ENCODE results near the gene NARS2. TPM values are rescaled to one million over a fixed set of nuclear protein-coding genes. Genes with fewer than 3 reads are reported as not detected.

Gene NARS2
- total and polyA plus RNA-seq, 10 of the 15 experiments (the other 5 are each of a cell fraction or from before 2014, with no cell fraction given) = 22.2 to 45.3 (median 36.3) TPM

- no peak for FAIRE-seq
- Histone ChIP-seq H3K4me1 (ENCODE audit: control insufficient read depth, insufficient read depth, low read length) (no peaks in the 10 kb centered on the region), H3K27me3 (replicated peaks in 1 of 2; ENCODE audit: control insufficient read depth in 2 of 2, insufficient read depth in 2 of 2, low read length in 1 of 2) (no peaks in the 10 kb centered on the region; a peak in 1 of 4 replicates), H4K20me1 (ENCODE audit: control insufficient read depth, insufficient read depth) (no peaks in the 10 kb centered on the region), H2AFZ (ENCODE audit: control insufficient read depth, low read depth, low read length) (no peak overlapping the region), H3K4me2 (ENCODE audit: control insufficient read depth, insufficient read depth) (no peak overlapping the region), H3K36me3 (ENCODE audit: control insufficient read depth in 2 of 2, insufficient read depth in 2 of 2, low read length in 1 of 2) (no peaks in the 10 kb centered on the region), H3K9ac (ENCODE audit: control insufficient read depth, insufficient read depth, low read length) (no peak overlapping the region), H3K4me3 (no peak overlapping the region), H3K9me3 (replicated peaks; ENCODE audit: control insufficient read depth, insufficient read depth, low read length) (peaks cover 3% of the 10 kb centered on the region; the same call in 2 of the 3 replicates), H3K27ac (ENCODE audit: control insufficient read depth, insufficient read depth) (no peak overlapping the region), H3K79me2 (ENCODE audit: control insufficient read depth, insufficient read depth, low read length) (no peaks in the 10 kb centered on the region)
- no peak for DNase-seq (ENCODE audit: low read depth, low spot score)
- 22% methylated on average over 3 of the region's 3 CpGs for WGBS (ENCODE audit: insufficient coverage, insufficient replicate concordance, low lambda C conversion rate, missing lambda C conversion rate)
- in situ Hi-C loops (cut with MboI) (no loop called here), intact Hi-C loops (cut with micrococcal nuclease; ENCODE audit: unreplicated experiment) (no loop called here)
- POLR2A ChIA-PET = no interaction called here
- ATAC-seq = no peak
- no TSS peak for BruUV-seq (replicated peaks)
- no peak for TF ChIP-seq MYC (IDR thresholded peaks at IDR 0.05; ENCODE audit: insufficient read depth, insufficient read length, insufficient replicate concordance, low read length, severe bottlenecking)
- TF ChIP-seq BCLAF1 (IDR thresholded peaks at IDR 0.05) = no peak
- no peak for TF ChIP-seq ZSCAN29 (IDR thresholded peaks at IDR 0.05)
- no peak for TF ChIP-seq ZBED1 (IDR thresholded peaks at IDR 0.05; ENCODE audit: borderline replicate concordance)
- SMC1A ChIA-PET (ENCODE audit: uncharacterized antibody, unreplicated experiment) = interaction anchor here (1.0 kb wide), 2 partner anchors 57 to 360 kb away, joined by 3 read pairs; no protein-coding TSS in a partner anchor
- RAD21 ChIA-PET (ENCODE audit: unreplicated experiment) = no interaction called here
- CTCF ChIA-PET = interaction anchor here (0.7 to 0.8 kb wide), 2 partner anchors 157 to 360 kb away, joined by 4 to 5 read pairs; no protein-coding TSS in a partner anchor
Observed at GRCh38 chr11:78588517-78588916, 13.9 kb upstream of the NARS2 start.
